Measurements from ENCODE around the gene NRXN3. TPM values are rescaled to one million over a fixed set of nuclear protein-coding genes. Genes with fewer than 3 reads are reported as not detected.

NRXN3 gene
- total RNA-seq, 1 donor from 2014 or later, result 4.8 TPM

GRCh38 chr14:79369359-79370332 lies 1199.5 kb downstream of the NRXN3 start:
- DNase-seq (ENCODE audit: extremely low read depth, low read depth, low spot score), result peak; percentile 64

GRCh38 chr14:79370969-79371368 lies 1200.8 kb downstream of the NRXN3 start:
- no peak for DNase-seq (ENCODE audit: extremely low read depth, low read depth, low spot score)

- no peak for DNase-seq (ENCODE audit: extremely low read depth, low read depth, low spot score)
Observed at GRCh38 chr14:79373451-79373850, 1203.3 kb downstream of the NRXN3 start.

GRCh38 chr14:79375356-79375755 lies 1205.2 kb downstream of the NRXN3 start:
- no peak for DNase-seq (ENCODE audit: extremely low read depth, low read depth, low spot score)

- no peak for DNase-seq (ENCODE audit: extremely low read depth, low read depth, low spot score)
Observed at GRCh38 chr14:79376557-79376956, 1206.4 kb downstream of the NRXN3 start.

GRCh38 chr14:79378020-79378419 lies 1207.8 kb downstream of the NRXN3 start:
- no peak for DNase-seq (ENCODE audit: extremely low read depth, low read depth, low spot score)

- DNase-seq (ENCODE audit: extremely low read depth, low read depth, low spot score), result no peak
Observed at GRCh38 chr14:79379266-79379665, 1209.1 kb downstream of the NRXN3 start.

- DNase-seq (ENCODE audit: extremely low read depth, low read depth, low spot score), result no peak
Observed at GRCh38 chr14:79383031-79383430, 1212.9 kb downstream of the NRXN3 start.

GRCh38 chr14:79383475-79383874 lies 1213.3 kb downstream of the NRXN3 start:
- no peak for DNase-seq (ENCODE audit: extremely low read depth, low read depth, low spot score)

- no peak for DNase-seq (ENCODE audit: extremely low read depth, low read depth, low spot score)
Observed at GRCh38 chr14:79395061-79395460, 1224.9 kb downstream of the NRXN3 start.

GRCh38 chr14:79404874-79405511 lies 1234.8 kb downstream of the NRXN3 start:
- no peak for DNase-seq (ENCODE audit: extremely low read depth, low read depth, low spot score)

- DNase-seq (ENCODE audit: extremely low read depth, low read depth, low spot score), result no peak
Observed at GRCh38 chr14:79405512-79405910, 1235.3 kb downstream of the NRXN3 start.

- DNase-seq (ENCODE audit: extremely low read depth, low read depth, low spot score), result no peak
Observed at GRCh38 chr14:79407572-79407971, 1237.4 kb downstream of the NRXN3 start.

GRCh38 chr14:79408696-79409095 lies 1238.5 kb downstream of the NRXN3 start:
- DNase-seq (ENCODE audit: extremely low read depth, low read depth, low spot score), result no peak

GRCh38 chr14:79411403-79412174 lies 1241.4 kb downstream of the NRXN3 start:
- no peak for DNase-seq (ENCODE audit: extremely low read depth, low read depth, low spot score)

- no peak for DNase-seq (ENCODE audit: extremely low read depth, low read depth, low spot score)
Observed at GRCh38 chr14:79412822-79413221, 1242.6 kb downstream of the NRXN3 start.

- DNase-seq (ENCODE audit: extremely low read depth, low read depth, low spot score), result no peak
Observed at GRCh38 chr14:79413734-79414428, 1243.7 kb downstream of the NRXN3 start.

- DNase-seq (ENCODE audit: extremely low read depth, low read depth, low spot score), result no peak
Observed at GRCh38 chr14:79415726-79416125, 1245.6 kb downstream of the NRXN3 start.

- no peak for DNase-seq (ENCODE audit: extremely low read depth, low read depth, low spot score)
Observed at GRCh38 chr14:79417961-79418360, 1247.8 kb downstream of the NRXN3 start.

GRCh38 chr14:79418649-79419415 lies 1248.7 kb downstream of the NRXN3 start:
- no peak for DNase-seq (ENCODE audit: extremely low read depth, low read depth, low spot score)

All from glomerular endothelial cell (primary cell).